NK-92 treated with Interleukin-12 subunit alpha and Interleukin-12 subunit beta, amount 100 ng/mL, for 24 hours (cell line): ENCODE results near the gene UNC119.

Experiments used
- DNase-seq: peaks from one replicate; lab custom pipeline; 2025; lab: John Stamatoyannopoulos, UW

Gene UNC119

DNA sequence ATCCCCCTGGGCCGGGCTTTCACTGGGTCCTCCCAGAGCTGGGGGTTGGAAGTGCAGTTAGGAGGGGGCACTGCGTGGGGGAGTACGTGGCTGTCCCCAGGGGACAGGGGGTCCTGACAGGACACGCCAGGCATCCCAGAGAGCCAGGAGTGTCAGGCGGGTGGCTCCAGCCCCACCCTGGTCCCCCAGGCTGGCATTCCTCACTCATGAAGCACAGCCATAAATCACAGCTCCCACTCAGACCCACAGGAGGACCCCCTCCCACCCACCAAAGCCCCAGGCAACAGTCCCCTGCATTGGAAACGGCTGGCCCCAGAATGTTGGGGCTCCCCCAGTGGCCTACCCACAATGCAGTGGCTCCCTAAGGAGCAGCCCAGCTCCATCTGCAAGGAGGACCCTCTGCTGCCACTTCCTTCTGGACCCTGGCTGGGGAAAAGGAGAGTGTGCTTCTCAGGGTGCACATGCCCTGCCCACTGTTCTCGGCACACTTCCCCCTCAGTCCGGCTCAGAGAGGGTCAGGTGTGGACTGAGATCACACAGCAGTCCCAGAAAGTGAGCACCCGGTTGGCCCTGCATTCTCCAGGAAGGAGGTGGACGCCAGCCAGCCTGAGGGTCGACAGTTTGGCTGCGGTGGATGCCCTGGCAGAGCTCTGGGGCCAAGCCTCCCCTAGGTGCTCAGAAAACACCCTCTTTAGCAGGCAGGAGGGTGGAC is 53.6 kb downstream of the UNC119 start:
- DNase-seq = no peak

DNA sequence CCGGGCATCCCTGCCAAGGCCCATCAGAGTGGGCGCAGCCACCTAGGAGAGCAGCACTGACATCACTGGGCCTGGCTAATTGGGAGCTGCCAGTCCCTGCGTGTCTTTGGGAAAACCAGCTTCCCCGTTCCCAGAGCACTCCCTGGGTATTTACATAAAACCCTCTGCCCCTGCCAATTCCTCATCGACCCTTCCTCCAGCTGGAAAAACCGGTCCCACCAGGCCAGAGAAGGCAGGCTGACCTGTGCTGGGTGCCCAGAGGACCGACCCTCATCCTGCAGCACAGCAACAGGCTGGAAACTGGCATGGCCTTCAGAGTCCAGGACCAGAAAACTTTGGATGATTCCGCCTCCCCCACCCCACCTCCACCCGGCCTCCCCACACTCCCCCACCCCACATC is 54.5 kb downstream of the UNC119 start:
- no peak for DNase-seq
